ENCODE data around the gene TMA7B.

DNA sequence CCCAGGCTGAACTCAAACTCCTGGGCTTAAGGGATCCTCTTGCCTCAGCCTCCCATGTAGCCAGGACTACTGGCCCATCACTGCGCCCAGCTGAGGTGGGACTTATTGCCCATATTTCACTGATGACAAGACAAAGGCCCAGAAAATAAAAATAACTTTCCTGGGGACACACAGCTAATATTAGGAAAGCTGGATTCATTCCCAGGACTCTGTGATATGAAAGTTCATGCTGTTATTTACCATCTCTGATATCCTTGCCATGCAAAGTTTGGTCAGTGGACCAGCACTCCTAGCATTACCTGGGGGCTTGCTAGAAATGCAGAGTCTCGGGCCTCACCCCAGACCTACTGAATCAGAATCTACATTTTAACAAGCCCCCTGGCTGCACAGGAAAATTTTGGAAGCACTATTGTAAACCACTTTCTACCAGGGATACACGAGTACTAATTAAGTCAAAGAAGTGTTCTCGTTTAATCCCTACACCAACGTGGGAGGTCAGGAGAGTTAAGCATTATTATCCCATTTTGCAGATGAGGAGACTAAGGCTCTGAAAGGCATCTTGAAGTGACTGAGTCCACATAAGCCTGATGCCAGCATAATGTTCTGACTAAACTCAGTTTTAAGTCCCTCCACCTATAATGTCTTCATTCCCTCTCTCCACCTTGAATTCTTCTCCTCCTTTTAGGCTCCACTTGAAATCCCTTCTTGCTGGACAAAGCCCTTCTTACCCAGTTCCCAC, 32.1 kb downstream of the TMA7B start:
- TF ChIP-seq, protein P1, sequence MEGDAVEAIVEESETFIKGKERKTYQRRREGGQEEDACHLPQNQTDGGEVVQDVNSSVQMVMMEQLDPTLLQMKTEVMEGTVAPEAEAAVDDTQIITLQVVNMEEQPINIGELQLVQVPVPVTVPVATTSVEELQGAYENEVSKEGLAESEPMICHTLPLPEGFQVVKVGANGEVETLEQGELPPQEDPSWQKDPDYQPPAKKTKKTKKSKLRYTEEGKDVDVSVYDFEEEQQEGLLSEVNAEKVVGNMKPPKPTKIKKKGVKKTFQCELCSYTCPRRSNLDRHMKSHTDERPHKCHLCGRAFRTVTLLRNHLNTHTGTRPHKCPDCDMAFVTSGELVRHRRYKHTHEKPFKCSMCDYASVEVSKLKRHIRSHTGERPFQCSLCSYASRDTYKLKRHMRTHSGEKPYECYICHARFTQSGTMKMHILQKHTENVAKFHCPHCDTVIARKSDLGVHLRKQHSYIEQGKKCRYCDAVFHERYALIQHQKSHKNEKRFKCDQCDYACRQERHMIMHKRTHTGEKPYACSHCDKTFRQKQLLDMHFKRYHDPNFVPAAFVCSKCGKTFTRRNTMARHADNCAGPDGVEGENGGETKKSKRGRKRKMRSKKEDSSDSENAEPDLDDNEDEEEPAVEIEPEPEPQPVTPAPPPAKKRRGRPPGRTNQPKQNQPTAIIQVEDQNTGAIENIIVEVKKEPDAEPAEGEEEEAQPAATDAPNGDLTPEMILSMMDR (conservative IDR thresholded peaks at IDR 0.05): no peak
- TF ChIP-seq ZFX (IDR thresholded peaks at IDR 0.05): no peak
